ENCODE data around the gene LAPTM4A. TPM values are rescaled to one million over a fixed set of nuclear protein-coding genes. Genes with fewer than 3 reads are reported as not detected.

LAPTM4A gene
- total RNA-seq, 1 donor from 2014 or later = 128 TPM

- DNase-seq (ENCODE audit: low read depth) = no peak
Measured at GRCh38 chr2:20027260-20027677, 24.2 kb downstream of the LAPTM4A start.

GRCh38 chr2:20025065-20025786 is 26.2 kb downstream of the LAPTM4A start:
- H3K4me3 ChIP-seq (ENCODE audit: low read depth, low read length) = no peak overlapping the region
- TF ChIP-seq, protein P1, sequence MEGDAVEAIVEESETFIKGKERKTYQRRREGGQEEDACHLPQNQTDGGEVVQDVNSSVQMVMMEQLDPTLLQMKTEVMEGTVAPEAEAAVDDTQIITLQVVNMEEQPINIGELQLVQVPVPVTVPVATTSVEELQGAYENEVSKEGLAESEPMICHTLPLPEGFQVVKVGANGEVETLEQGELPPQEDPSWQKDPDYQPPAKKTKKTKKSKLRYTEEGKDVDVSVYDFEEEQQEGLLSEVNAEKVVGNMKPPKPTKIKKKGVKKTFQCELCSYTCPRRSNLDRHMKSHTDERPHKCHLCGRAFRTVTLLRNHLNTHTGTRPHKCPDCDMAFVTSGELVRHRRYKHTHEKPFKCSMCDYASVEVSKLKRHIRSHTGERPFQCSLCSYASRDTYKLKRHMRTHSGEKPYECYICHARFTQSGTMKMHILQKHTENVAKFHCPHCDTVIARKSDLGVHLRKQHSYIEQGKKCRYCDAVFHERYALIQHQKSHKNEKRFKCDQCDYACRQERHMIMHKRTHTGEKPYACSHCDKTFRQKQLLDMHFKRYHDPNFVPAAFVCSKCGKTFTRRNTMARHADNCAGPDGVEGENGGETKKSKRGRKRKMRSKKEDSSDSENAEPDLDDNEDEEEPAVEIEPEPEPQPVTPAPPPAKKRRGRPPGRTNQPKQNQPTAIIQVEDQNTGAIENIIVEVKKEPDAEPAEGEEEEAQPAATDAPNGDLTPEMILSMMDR (conservative IDR thresholded peaks at IDR 0.05; ENCODE audit: low read depth, low read length) = no peak
- DNase-seq (ENCODE audit: low read depth) = no peak

More at GRCh38 chr2:20027260-20027677, 24.2 kb downstream of the LAPTM4A start:
- TF ChIP-seq, protein P1 (conservative IDR thresholded peaks at IDR 0.05; ENCODE audit: low read depth, low read length) = no peak
- H3K4me3 ChIP-seq (ENCODE audit: low read depth, low read length) = no peak overlapping the region

DNA sequence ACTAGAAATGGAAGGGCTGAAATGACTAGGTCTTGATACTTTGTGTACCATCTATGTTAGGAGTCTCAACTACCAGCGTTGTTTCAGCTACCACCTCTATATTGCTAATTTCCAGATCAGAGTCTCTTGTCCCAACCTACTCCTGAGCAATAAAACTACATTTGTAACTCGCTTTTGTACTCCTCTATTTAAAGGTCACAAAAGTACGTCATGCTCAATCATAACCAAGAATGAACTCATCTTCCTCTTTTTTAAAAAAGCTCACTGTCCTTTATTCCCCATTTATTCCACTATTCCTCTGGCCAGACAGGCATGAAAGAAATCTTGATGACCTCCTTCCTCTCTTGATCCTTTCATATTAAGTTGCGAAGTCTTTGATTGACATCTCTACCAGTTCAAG is 27.7 kb downstream of the LAPTM4A start:
- H3K4me3 ChIP-seq (ENCODE audit: low read depth, low read length) = no peak overlapping the region
- DNase-seq (ENCODE audit: low read depth) = no peak
- TF ChIP-seq, protein P1 (conservative IDR thresholded peaks at IDR 0.05; ENCODE audit: low read depth, low read length) = no peak

- no peak overlapping the region for H3K4me3 ChIP-seq (ENCODE audit: low read depth, low read length)
- TF ChIP-seq, protein P1 (conservative IDR thresholded peaks at IDR 0.05; ENCODE audit: low read depth, low read length) = no peak
- DNase-seq (ENCODE audit: low read depth) = no peak
Measured at GRCh38 chr2:20021405-20022009, 29.9 kb downstream of the LAPTM4A start.

GRCh38 chr2:20019747-20020146 is 31.7 kb downstream of the LAPTM4A start:
- DNase-seq (ENCODE audit: low read depth) = no peak
- TF ChIP-seq, protein P1 (conservative IDR thresholded peaks at IDR 0.05; ENCODE audit: low read depth, low read length) = no peak
- no peak overlapping the region for H3K4me3 ChIP-seq (ENCODE audit: low read depth, low read length)

GRCh38 chr2:20018601-20019152 is 32.8 kb downstream of the LAPTM4A start:
- TF ChIP-seq, protein P1 (conservative IDR thresholded peaks at IDR 0.05; ENCODE audit: low read depth, low read length) = no peak
- H3K4me3 ChIP-seq (ENCODE audit: low read depth, low read length) = no peak overlapping the region
- peak; percentile 73 for DNase-seq (ENCODE audit: low read depth)

Measured in epithelial cell of proximal tubule (primary cell).